Activated naive CD4-positive, alpha-beta T cell (primary cell): ENCODE results near the gene SNCB.

ENCODE experiments used
- DNase-seq, 4 experiments: peaks; one replicate each; lab custom pipeline; 2025; lab: John Stamatoyannopoulos, UW

Gene SNCB

GRCh38 chr5:176644878-176645670 is 14.7 kb upstream of the SNCB start:
- DNase-seq, result no peak

GRCh38 chr5:176644294-176644693 is 14.0 kb upstream of the SNCB start:
- no peak for DNase-seq

GRCh38 chr5:176643491-176644219 is 13.3 kb upstream of the SNCB start:
- DNase-seq, result no peak

- no peak for DNase-seq
Observed at GRCh38 chr5:176642675-176643490, 12.5 kb upstream of the SNCB start.

GRCh38 chr5:176640616-176641015 is 10.3 kb upstream of the SNCB start:
- no peak for DNase-seq

- DNase-seq, result no peak
Observed at GRCh38 chr5:176639981-176640380, 9.6 kb upstream of the SNCB start.

GRCh38 chr5:176639208-176639607 is 8.9 kb upstream of the SNCB start:
- no peak for DNase-seq

GRCh38 chr5:176638437-176638836 is 8.1 kb upstream of the SNCB start:
- no peak for DNase-seq

GRCh38 chr5:176637556-176637955 is 7.2 kb upstream of the SNCB start:
- DNase-seq, result no peak

DNA sequence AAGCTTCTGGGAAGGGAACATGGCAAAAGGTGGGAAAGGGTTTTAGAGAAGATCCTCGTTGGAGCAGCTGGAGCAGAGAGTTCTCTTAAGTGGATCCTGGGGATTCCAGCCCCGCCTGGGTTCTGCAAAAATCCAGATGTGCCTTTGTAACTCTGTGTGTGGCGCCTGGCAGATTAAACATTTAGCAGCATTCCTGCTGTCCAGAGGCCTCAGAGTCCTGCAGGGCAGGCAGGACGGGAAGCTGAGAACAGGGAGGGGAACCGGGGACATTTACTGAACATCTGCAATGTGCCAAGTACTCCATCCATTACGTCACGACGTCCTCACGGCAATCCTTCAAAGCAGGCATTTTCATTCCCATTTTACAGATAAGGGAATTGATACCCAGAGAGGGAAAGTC is 6.1 kb upstream of the SNCB start:
- DNase-seq, result no peak

DNA sequence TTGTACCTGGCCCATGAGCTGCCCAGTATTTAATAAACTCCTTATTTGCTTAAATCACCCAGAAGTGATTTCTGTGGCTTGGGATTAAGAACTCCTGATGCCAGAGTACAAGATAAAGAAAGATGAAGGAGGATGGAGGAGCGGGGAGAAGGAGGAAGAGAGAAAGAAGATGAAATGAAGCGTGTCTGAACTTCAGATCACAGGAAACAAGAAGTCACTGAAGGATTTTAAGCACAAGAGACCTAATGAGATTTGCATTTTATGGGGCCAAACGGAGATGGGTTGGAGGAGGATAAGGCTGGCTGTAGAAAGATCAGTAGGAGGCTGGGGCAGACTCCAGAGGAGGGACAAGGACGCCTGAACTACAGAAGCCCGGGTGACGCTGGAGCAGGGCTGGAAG is 3.3 kb upstream of the SNCB start:
- DNase-seq, result no peak

DNA sequence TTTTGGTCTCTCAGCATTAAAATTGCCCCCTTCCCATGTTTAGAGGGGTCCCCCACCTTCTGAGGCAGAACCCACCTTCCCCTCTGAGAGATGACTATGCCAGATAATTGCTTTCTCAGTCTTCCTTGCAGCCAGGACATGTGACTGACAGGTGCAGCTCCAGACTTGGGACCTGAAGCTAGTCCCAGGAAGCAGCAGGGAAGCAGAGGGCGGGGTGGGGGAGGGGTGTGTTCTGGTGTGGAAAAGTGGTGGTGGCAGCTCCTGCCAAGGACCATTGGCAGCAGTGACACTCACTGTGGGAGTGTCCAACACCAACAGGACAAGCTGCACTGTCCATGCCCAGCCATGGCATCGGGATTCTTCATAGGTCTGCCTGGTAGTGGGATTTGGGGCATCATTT is 2.4 kb upstream of the SNCB start:
- no peak for DNase-seq

DNA sequence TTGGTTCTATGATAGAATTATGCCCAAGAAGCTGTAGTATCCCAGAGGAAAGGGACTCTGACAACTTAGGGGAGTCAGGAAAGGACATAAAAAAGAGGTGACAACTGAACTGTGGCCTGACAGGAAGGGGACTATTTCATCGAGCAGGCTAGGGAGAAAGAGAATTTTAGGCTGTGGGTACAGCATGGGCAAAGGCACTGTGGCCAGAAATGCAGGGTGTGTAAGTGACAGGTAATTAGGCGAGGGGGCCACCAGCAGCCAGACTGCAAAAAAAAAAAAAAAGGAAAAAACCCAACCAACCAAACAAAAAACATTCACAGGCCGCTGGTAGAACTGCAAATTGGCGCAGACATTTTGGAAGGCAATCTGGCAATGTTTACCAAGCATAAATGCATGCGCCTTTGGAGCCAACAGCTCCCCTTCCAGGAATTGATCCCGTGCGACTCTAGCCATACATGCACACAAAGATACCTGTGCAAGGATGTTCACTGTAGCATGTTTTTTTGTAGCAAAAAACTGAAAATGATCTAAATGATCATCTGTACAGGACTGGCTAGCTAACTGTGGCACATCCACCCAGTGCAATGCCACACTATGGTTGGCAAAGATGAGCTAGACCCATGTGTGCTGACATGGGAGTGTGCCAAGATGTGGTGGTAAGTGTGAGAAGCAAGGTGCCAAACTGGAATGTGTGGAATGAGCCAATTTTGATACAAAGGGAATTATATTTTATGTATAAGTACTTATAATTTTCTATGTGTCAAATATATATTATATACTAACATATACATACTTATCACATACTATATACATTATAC is 1.3 kb upstream of the SNCB start:
- no peak for DNase-seq

DNA sequence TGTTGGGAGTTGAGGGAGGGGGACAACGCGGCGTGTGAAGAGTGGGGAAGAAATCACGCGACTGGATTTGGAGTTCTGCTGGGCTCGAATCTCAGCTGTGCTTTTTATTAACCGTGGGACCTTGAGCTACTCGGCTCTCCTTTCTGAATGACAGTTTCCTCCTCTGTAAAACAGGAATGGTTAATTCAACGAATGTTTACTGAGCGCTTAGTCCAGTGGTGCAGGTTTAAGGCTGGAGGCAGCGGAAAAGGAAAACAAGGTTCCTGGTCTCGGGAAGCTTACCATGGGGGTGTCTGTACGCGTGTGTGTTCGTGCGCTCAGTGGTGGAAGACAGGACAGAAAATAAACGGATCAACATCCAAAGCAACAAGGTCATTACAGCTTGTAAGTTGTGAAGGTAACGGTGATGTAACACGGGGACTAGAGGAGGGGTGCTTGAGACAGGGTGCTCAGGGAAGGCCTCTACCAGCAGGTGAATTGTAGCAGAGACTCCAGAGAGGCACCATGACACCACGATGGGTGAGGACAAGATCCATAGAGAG is 418 bp upstream of the SNCB start:
- no peak for DNase-seq

DNA sequence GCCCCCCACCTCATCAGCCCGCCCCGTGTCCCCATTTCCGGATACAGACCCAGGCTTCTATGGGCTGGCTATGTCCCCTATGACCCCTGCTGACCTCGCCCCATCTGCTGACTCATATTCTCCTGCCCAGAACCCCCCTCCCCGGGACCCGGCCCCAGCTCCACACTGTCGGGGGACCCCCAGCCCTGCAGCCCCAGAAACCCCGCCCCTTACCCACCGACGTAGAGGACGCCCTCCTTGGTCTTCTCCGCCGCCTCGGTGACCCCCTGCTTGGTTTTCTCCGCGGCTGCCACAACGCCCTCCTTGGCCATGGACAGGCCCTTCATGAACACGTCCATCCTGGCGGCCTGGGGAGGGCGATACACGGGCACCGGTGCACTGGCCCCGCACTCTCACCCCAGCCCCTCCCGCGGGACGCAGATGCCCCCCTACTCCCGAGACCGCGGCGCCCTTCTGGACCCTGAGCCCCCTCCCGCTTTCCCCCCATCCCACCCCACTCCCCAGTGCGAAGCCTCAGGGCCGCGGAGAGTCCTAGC is 949 bp downstream of the SNCB start:
- DNase-seq, result no peak

DNA sequence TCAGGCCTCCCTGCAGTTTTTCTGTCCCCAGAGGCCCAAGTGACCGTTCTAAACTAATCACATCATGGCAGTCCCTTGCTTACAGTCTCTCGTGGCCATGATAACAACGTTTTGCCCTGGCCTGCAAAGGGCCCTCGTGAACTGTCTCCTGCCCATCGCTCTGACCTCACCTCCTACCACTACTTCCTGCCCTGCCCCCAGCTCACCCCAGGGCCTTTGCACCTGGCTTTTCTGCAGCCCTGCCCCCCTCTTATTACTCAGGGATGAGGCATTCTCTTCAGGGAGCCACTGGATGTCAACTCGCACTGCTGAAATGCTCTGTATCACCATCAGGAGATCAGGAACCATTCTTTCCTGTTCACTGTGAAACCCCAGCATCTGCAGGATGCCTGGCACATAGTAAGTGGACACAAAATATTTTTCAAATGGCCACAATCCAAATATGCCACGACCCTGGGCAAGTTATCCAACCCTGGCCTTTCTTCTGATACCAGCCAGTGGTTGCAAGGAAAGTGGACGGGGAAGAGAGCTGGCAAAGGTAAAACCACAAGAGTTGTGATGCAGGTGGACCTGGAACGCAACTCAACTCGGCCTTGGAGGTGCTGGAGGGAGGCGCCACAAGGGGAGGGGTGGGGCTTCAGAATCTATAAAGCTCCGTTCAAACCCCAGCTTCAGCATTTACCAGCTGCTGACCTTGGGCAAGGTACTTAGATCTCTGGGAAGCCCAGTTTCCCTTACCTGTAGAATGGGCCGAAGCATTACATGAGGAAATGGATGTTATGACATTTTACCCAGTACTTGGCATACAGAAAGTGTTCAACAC is 1.7 kb downstream of the SNCB start:
- DNase-seq, result no peak

DNA sequence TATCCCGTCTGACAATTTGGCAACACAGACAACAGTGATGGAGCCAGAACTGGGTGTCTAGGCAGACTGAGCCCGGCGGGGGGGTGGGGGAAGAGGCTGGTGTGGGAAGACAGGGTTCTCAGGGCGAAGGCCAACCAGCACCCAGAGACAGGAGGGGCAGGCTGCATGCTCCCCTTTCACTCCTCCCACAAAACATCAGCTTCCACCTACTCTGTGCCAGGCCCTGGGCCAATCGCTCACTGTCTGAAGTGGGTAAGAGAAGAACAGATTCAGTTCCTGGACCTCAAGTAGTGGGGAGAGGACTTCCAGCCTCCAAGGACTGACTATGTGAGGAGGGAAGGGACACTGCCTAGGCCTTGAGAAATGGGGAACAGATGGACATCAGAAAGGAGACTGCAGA is 2.8 kb downstream of the SNCB start:
- DNase-seq, result no peak

DNA sequence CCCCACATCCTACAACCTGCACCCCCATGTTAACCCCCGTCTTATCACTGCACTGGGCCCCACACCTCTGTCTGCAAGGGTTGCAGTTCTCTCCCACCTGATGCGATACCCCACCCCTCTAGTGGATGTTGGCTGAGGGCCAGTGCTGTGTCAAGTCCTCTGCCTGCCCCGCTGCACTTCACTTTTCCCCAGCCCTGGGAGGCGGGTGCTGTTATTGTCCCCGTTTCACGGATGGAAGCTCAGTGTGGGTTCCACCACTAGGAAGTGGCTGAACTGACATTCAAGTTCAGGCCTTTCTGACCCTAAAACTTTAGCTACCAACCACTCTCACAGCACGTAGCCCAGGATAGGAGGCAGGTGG is 3.5 kb downstream of the SNCB start:
- DNase-seq, result no peak

DNA sequence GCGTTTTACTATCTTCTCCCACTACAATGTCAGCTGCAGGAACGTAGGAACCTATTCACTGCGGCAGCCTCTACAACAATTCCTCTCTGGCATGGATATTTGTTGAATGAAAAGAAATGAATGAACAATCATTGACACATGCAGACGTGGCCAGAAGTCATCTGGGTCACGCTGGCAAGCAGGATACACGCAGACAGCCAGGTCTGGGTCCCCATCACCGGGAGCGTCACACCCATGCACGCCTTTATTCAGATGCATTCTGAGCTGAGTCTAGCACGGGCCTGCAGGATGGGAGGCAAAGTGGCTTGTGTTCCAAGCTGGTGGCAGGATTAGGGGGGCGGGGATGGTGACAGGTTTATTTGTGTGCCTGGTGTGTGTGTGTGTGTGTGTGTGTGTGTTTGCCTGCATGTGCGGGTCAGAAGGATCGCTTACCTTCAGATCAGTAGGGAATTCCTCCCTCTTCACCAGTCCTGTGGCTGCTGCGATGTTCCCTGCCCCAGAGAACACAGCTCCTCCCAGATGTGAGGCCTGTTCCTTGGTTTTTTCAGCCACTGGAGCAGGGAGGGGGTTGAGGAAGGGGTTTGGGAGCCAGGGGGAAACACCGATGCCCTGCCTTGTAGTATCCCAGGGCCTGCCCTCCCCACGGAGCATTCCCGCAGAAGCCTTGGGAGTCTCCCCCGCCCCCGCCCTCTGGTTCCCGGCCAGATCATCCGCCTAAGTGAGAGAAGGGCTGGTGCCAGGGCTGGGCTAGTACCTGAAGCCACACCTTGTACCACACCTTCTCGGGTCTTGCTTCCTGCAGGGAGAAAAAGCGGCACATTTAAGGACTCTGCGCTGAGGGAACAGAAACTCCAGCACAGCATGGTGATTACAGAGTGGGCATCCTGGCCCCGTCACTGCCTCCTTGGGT is 4.1 kb downstream of the SNCB start:
- no peak for DNase-seq
